K562 (cell line): ENCODE results near the gene ELMO3. TPM values are rescaled to one million over a fixed set of nuclear protein-coding genes. Genes with fewer than 3 reads are reported as not detected.

Source experiments
- BRF1 ChIP-seq: IDR thresholded peaks from 3 replicates; pipeline ENCODE4 v1.6.1; 2011; ENCODE audit warnings: borderline replicate concordance, mild to moderate bottlenecking; ENCODE audit not compliant: insufficient read length; ENCODE audit errors: extremely low read depth
- DDX20 ChIP-seq: fragments of 450-650 bp; IDR thresholded peaks from 2 replicates; pipeline ENCODE4 v1.6.1; 2016; ENCODE audit warnings: missing genetic modification characterization, low read depth, mild to moderate bottlenecking, missing compliant biosample characterization, moderate library complexity
- FOXM1 ChIP-seq, 2 experiments: fragments of 450-650 bp in 1 of 2; sonication (generic) in 1 of 2; formaldehyde crosslinking in 1 of 2; IDR thresholded peaks; 2 replicates each; pipeline versions ENCODE4 v1.6.1 to v1.9.0; 2017 to 2022; ENCODE audit warnings: low read depth in 2 of 2, mild to moderate bottlenecking in 2 of 2, missing genetic modification reagents in 1 of 2, moderate library complexity in 1 of 2
- GMEB1 ChIP-seq: fragments of 250-450 bp; sonication (Bioruptor Pico); IDR thresholded peaks from 2 replicates; pipeline ENCODE4 v1.4.0; 2020; ENCODE audit warnings: mild to moderate bottlenecking
- KLF10 ChIP-seq: fragments of 250-450 bp; sonication (Bioruptor Pico); IDR thresholded peaks from 2 replicates; pipeline ENCODE4 v1.6.1; 2021; ENCODE audit warnings: matching md5 sums
- MLX ChIP-seq, 2 experiments: fragments of 450-650 bp in 1 of 2; sonication (generic) in 1 of 2; formaldehyde crosslinking; conservative IDR thresholded peaks; 2 replicates each; pipeline versions ENCODE4 v1.4.0 to v1.8.1; 2020 to 2022; ENCODE audit warnings: mild to moderate bottlenecking in 1 of 2, missing genetic modification reagents in 1 of 2
- RFX1 ChIP-seq: fragments of 450-650 bp; IDR thresholded peaks from 2 replicates; pipeline ENCODE4 v1.6.1; 2016; ENCODE audit warnings: mild to moderate bottlenecking, moderate library complexity
- SAFB ChIP-seq: fragments of 200-400 bp; formaldehyde crosslinking; IDR thresholded peaks from 2 replicates; pipeline ENCODE4 v1.6.1; 2017; ENCODE audit warnings: low read depth, low read length, borderline replicate concordance
- SIRT6 ChIP-seq: IDR thresholded peaks from one replicate; pipeline ENCODE4 v1.6.1; 2012; ENCODE audit warnings: low read depth, mild to moderate bottlenecking, control low read depth, inconsistent platforms, low read length, moderate library complexity
- SP2 ChIP-seq: IDR thresholded peaks from 2 replicates; pipeline ENCODE4 v1.6.1; 2011; ENCODE audit warnings: mild to moderate bottlenecking, low read depth, low read length, moderate library complexity; ENCODE audit not compliant: poor library complexity, severe bottlenecking; ENCODE audit errors: extremely low read depth
- SRSF7 ChIP-seq: fragments of 200-400 bp; formaldehyde crosslinking; optimal IDR thresholded peaks from 2 replicates; pipeline ENCODE3; 2017; ENCODE audit warnings: mild to moderate bottlenecking, low read depth, low read length
- THRAP3 ChIP-seq: fragments of 450-650 bp; IDR thresholded peaks from 2 replicates; pipeline ENCODE4 v1.6.1; 2016; ENCODE audit warnings: mild to moderate bottlenecking, inconsistent platforms, borderline replicate concordance
- TRIM24 ChIP-seq, 2 experiments: fragments of 450-650 bp; IDR thresholded peaks; 2 replicates each; pipeline ENCODE4 v1.6.1; 2016
- ZBTB40 ChIP-seq, 2 experiments: fragments of 450-650 bp in 1 of 2; sonication (generic) in 1 of 2; formaldehyde crosslinking in 1 of 2; IDR thresholded peaks; 2 replicates each; pipeline versions ENCODE4 v1.7.1 to v1.9.0; 2016 to 2022; ENCODE audit warnings: inconsistent platforms in 1 of 2, mild to moderate bottlenecking in 1 of 2, missing genetic modification reagents in 1 of 2
- ZNF212 ChIP-seq: fragments of 450-650 bp; formaldehyde crosslinking; IDR thresholded peaks from 2 replicates; pipeline ENCODE4 v1.4.0; 2020; ENCODE audit warnings: mild to moderate bottlenecking
- polyA plus RNA-seq, 8 experiments: library from polyadenylated mRNA; depleted of rRNA in 4 of 8; stranded (reverse) in 5 of 8; unstranded in 3 of 8; fragments of >200 nt; fragmentation: Nextera tagmentation in 2 of 8; fragmentation: Illumina TruSeq in 1 of 8; extraction: Ambion mirVana in 2 of 8; extraction: Trizol in 1 of 8; gene quantifications; 2 replicates each; pipeline versions ENCODE4 v1.2.1 to v1.2.3, GENCODE V29; 2011 to 2014; ENCODE audit warnings: inconsistent platforms in 1 of 8, missing spikeins in 1 of 8
- total RNA-seq, 7 experiments: library from RNA; depleted of rRNA in 6 of 7; stranded (reverse); fragments of >200 nt in 6 of 7; fragmentation: Illumina TruSeq in 2 of 7; extraction: Trizol in 2 of 7; gene quantifications; 2 replicates each; pipeline versions ENCODE4 v1.2.1 to v1.2.3, GENCODE V29; 2011 to 2021; ENCODE audit warnings: low replicate concordance in 1 of 7

ELMO3 gene
- total and polyA plus RNA-seq, 9 of the 15 experiments (the other 6 are each of a cell fraction or from before 2014, with no cell fraction given), result 0.04 to 5.1 (median 1.5) TPM

GRCh38 chr16:67155295-67156142 is 43.4 kb upstream of the ELMO3 start (continued):
- TF ChIP-seq FOXM1 (IDR thresholded peaks at IDR 0.05; ENCODE audit: low read depth), result no peak
- no peak for TF ChIP-seq FOXM1 (CRISPR knock-in tag; IDR thresholded peaks at IDR 0.05; ENCODE audit: low read depth)
- no peak for TF ChIP-seq SP2
- no peak for TF ChIP-seq SAFB
- TF ChIP-seq MLX (CRISPR knock-in tag; conservative IDR thresholded peaks at IDR 0.05), result no peak
- TF ChIP-seq KLF10 (CRISPR knock-in tag), result no peak
- no peak for TF ChIP-seq DDX20
- no peak for TF ChIP-seq ZBTB40 (IDR thresholded peaks at IDR 0.05)
- TF ChIP-seq ZBTB40 (CRISPR knock-in tag; IDR thresholded peaks at IDR 0.05), result no peak
- no peak for TF ChIP-seq GMEB1 (CRISPR knock-in tag)
- TF ChIP-seq SRSF7, result no peak
- TF ChIP-seq SIRT6, result no peak
- TF ChIP-seq BRF1, result no peak
- TF ChIP-seq RFX1, result no peak
- no peak for TF ChIP-seq THRAP3
- TF ChIP-seq TRIM24 (IDR thresholded peaks at IDR 0.05), result no peak
- TF ChIP-seq ZNF212 (CRISPR knock-in tag), result no peak
